Activated CD8-positive, alpha-beta T cell treated with anti-CD3 and anti-CD28 coated beads for 36 hours (primary cell): ENCODE measurements around the gene GLT8D1. TPM values are rescaled to one million over a fixed set of nuclear protein-coding genes. Genes with fewer than 3 reads are reported as not detected.

ENCODE experiments used
- ATAC-seq: fragments of 200-7000 bp; cut with Tn5 transposase; one replicate; pipeline ENCODE4 v1.10.0; 2021; ENCODE audit warnings: mild to moderate bottlenecking, moderate library complexity
- CTCF ChIA-PET: fragments of 350-600 bp; sonication (Branson Sonifier 250); formaldehyde crosslinking; loops from one replicate; lab custom pipeline; 2021; ENCODE audit warnings: antibody characterized with exemption; lab: Charles Lee
- POLR2A ChIA-PET: fragments of 350-600 bp; sonication (Branson Sonifier 250); formaldehyde crosslinking; loops from one replicate; lab custom pipeline; 2021; ENCODE audit warnings: antibody characterized with exemption; lab: Charles Lee
- DNase-seq: peaks from one replicate; pipeline ENCODE4 v3.0.0-alpha.2; 2020
- H3K27ac Mint-ChIP-seq: one replicate; pipeline ENCODE4 v1.8.0; 2021; ENCODE audit warnings: mild to moderate bottlenecking, mixed read lengths
- H3K27me3 Mint-ChIP-seq: one replicate; pipeline ENCODE4 v1.8.0; 2021; ENCODE audit warnings: mixed read lengths
- H3K36me3 Mint-ChIP-seq: one replicate; pipeline ENCODE4 v1.8.0; 2021; ENCODE audit warnings: low read depth, mixed read lengths
- H3K4me1 Mint-ChIP-seq: one replicate; pipeline ENCODE4 v1.8.0; 2021; ENCODE audit warnings: low read depth, mixed read lengths
- H3K4me3 Mint-ChIP-seq: one replicate; pipeline ENCODE4 v1.8.0; 2021; ENCODE audit warnings: mild to moderate bottlenecking, moderate library complexity, mixed read lengths
- H3K9me3 Mint-ChIP-seq: one replicate; pipeline ENCODE4 v1.8.0; 2021; ENCODE audit warnings: mixed read lengths
- intact Hi-C: fragments of 100-400 bp; cut with micrococcal nuclease; formaldehyde crosslinking; loops from one replicate; pipeline ENCODE4 v1.10.0; 2022
- total RNA-seq, 2 experiments: library from RNA; stranded (reverse); gene quantifications; one replicate each; pipeline ENCODE4 v1.2.3, GENCODE V29; 2021
- TF ChIP-seq, protein P1 (sequence below): fragments of 200-600 bp; IDR thresholded peaks from one replicate; pipeline ENCODE4 v1.8.0; 2022; ENCODE audit warnings: antibody characterized with exemption, mild to moderate bottlenecking

The GLT8D1 gene, protein sequence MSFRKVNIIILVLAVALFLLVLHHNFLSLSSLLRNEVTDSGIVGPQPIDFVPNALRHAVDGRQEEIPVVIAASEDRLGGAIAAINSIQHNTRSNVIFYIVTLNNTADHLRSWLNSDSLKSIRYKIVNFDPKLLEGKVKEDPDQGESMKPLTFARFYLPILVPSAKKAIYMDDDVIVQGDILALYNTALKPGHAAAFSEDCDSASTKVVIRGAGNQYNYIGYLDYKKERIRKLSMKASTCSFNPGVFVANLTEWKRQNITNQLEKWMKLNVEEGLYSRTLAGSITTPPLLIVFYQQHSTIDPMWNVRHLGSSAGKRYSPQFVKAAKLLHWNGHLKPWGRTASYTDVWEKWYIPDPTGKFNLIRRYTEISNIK
- total RNA-seq: 10 to 100 TPM; 34.0 to 35.0 TPM

DNA sequence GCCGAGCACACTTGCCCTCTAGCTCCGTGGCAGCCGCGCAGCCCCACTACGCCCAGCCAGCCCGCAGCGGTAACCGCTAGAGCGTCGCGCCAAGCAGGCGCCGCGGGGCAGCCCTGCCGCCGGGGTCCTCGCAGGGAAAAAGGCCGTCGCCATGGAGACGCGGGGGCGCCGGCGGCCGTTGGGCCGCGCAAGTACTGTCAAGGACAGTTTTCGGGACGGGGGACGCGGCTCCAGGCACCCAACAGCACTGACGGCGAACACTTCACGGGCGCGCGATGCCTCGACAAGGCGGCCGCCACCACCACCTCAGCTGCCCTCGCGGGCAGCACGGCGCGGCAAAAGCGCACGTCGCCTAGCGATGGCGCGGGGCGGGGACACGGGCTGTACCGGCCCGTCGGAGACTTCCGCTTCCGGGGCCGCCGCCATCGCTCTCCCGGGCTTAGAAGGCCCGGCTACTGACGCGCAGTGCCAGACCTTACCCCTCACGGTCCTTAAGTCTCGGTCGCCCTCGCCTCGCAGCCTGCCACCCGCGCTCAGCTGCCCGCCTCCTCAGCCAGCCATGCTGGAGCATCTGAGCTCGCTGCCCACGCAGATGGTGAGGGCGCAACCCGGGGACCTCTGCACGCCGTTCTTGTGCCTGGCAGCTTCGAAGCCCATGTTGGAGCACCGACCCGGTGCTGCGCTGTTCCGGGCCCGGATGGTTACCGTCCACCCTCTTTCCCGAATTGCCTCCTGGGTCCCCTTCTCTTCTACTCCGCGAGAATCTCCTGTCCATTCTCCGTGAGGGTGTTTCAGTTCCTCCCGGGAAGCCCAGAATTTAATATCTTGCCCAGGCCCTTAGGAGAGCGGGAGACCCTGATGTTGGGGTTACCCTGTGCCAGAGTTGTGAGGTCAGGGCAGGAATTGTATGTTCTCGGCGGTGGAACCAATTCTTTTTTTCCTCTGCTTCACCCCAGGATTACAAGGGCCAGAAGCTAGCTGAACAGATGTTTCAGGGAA is at the start of gene GLT8D1, which contains the start of gene SPCS1:
Gene GLT8D1 (minus strand): TSS at position 104 of the 999 bp plus-strand sequence. CDS start 5,331 bp downstream, outside the sequence.
Gene SPCS1 (plus strand): TSS at position 419 of the 999 bp plus-strand sequence. CDS start 141 bp downstream, at position 560.
- Mint-ChIP-seq H3K27me3 (no peaks in the 10 kb centered on the region), H3K9me3 (no peaks in the 10 kb centered on the region), H3K4me3 (peak within 1 kb of the TSS; percentile 97), H3K4me1 (peaks cover 29% of the 10 kb centered on the region), H3K36me3 (peaks cover 24% of the 10 kb centered on the region), H3K27ac (peak within 1 kb of the TSS; percentile 91)
- TF ChIP-seq, protein P1, sequence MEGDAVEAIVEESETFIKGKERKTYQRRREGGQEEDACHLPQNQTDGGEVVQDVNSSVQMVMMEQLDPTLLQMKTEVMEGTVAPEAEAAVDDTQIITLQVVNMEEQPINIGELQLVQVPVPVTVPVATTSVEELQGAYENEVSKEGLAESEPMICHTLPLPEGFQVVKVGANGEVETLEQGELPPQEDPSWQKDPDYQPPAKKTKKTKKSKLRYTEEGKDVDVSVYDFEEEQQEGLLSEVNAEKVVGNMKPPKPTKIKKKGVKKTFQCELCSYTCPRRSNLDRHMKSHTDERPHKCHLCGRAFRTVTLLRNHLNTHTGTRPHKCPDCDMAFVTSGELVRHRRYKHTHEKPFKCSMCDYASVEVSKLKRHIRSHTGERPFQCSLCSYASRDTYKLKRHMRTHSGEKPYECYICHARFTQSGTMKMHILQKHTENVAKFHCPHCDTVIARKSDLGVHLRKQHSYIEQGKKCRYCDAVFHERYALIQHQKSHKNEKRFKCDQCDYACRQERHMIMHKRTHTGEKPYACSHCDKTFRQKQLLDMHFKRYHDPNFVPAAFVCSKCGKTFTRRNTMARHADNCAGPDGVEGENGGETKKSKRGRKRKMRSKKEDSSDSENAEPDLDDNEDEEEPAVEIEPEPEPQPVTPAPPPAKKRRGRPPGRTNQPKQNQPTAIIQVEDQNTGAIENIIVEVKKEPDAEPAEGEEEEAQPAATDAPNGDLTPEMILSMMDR: no peak
- ATAC-seq (peak; percentile 93), DNase-seq (peak; percentile 88)
- intact Hi-C loops: loop anchor here (2.0 kb wide), 1 partner anchor 15 kb away; no protein-coding TSS in a partner anchor
- ChIA-PET POLR2A (interaction anchor here (0.9 to 6.0 kb wide), 8 partner anchors 9 to 69 kb away, joined by 3 to 101 read pairs (median 4); partner anchors contain the start of genes GNL3 and PBRM1), CTCF (interaction anchor here (0.9 to 1.5 kb wide), 3 partner anchors 13 to 36 kb away, joined by 3 to 5 read pairs (median 3); no protein-coding TSS in a partner anchor)

GRCh38 chr3:52754373-52754772 is 48.8 kb upstream of the GLT8D1 start:
- H3K4me1 Mint-ChIP-seq: peaks cover 1% of the 10 kb centered on the region
- TF ChIP-seq, protein P1: no peak
- ChIA-PET CTCF (interaction anchor here (1.8 kb wide), 1 partner anchor 12 kb away, joined by 4 read pairs; no protein-coding TSS in a partner anchor), POLR2A (no interaction called here)
- DNase-seq (no peak), ATAC-seq (no peak)
- H3K36me3 Mint-ChIP-seq: peaks cover 23% of the 10 kb centered on the region
- H3K4me3 Mint-ChIP-seq: no peak overlapping the region
- intact Hi-C loops: no loop called here
- H3K9me3 Mint-ChIP-seq: no peaks in the 10 kb centered on the region
- no peak overlapping the region for H3K27ac Mint-ChIP-seq
- no peaks in the 10 kb centered on the region for H3K27me3 Mint-ChIP-seq

DNA sequence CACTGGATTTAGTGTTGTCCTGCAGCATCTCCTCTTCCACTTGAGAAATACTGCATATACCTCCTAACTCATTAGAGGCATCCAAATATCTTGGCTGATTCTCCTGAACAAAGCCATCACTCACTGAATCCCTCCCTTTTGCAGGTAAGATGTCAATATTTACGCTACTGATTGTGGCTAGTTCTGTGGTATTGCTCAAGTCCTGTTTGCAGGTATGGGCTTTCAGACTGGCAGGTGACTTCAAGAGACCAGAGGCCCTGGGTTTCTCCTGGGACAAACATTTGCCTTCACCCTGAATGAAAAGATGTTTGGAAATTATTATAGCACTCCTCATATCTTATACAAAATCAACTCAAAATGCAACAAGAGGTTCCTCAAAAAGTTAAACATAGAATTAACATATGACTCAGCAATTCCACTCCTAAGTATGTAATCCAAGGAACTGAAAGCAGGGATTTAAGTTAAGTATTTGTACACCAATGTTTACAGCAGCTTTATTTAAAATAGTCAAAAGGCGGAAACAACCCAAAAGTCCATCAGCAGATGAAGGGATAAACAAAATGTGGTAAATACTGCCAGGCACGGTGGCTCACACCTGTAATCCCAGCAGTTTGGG is 46.6 kb upstream of the GLT8D1 start:
- Mint-ChIP-seq H3K4me3 (no peak overlapping the region), H3K4me1 (no peaks in the 10 kb centered on the region), H3K27me3 (no peaks in the 10 kb centered on the region), H3K9me3 (no peaks in the 10 kb centered on the region), H3K27ac (no peak overlapping the region), H3K36me3 (peaks cover 20% of the 10 kb centered on the region)
- DNase-seq (no peak), ATAC-seq (no peak)
- TF ChIP-seq, protein P1: no peak
- CTCF ChIA-PET: no interaction called here
- POLR2A ChIA-PET: no interaction called here
- intact Hi-C loops: no loop called here

DNA sequence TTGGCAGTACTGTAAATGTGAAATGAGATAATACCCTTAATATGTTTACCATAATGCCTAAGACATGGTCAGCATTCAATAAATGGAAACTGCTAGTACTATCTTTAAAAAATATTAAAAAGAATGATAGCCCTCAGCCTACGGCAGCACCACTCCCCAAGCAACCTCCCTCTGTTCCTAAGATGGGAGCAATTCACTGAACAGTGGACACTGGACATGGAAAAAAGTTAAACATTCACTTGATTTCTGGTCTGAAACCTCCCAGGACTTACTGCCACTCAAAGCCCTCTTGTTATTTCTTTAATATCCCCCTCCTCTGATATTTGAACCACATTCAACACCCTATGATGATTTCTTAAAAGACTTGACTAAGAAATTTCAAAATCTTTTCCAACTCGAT is 38.1 kb upstream of the GLT8D1 start:
- Mint-ChIP-seq H3K27me3 (no peaks in the 10 kb centered on the region), H3K4me3 (no peak overlapping the region), H3K9me3 (no peaks in the 10 kb centered on the region), H3K36me3 (peaks cover 18% of the 10 kb centered on the region), H3K27ac (no peak overlapping the region), H3K4me1 (no peaks in the 10 kb centered on the region)
- CTCF ChIA-PET: interaction anchor here (0.6 to 2.6 kb wide), 4 partner anchors 55 to 330 kb away, joined by 3 to 8 read pairs (median 3); no protein-coding TSS in a partner anchor
- POLR2A ChIA-PET: no interaction called here
- intact Hi-C loops: no loop called here
- TF ChIP-seq, protein P1: no peak
- ATAC-seq (no peak), DNase-seq (no peak)
